H1 (cell line): Measurements from ENCODE around the gene DMXL1. TPM values are rescaled to one million over a fixed set of nuclear protein-coding genes. Genes with fewer than 3 reads are reported as not detected.

Experiments used
- CTCF ChIA-PET: fragments of 300-600 bp; sonication (Branson Sonifier 250); formaldehyde crosslinking; loops from one replicate; lab custom pipeline; 2021; ENCODE audit not compliant: partially characterized antibody; lab: Charles Lee
- POLR2A ChIA-PET: fragments of 300-600 bp; sonication (Branson Sonifier 250); formaldehyde crosslinking; loops from one replicate; lab custom pipeline; 2021; ENCODE audit warnings: inconsistent platforms; ENCODE audit not compliant: partially characterized antibody; lab: Charles Lee
- DNase-seq, 2 experiments: peaks; one replicate each; pipeline versions ENCODE4 v3.0.0 to v3.0.0-alpha.2; 2010 to 2022; ENCODE audit warnings: low spot score in 2 of 2, low read depth in 1 of 2, mixed read lengths in 1 of 2
- FAIRE-seq: peaks from 2 replicates; lab custom pipeline; 2011; peaks lifted over from hg19 to GRCh38; lab: Jason Lieb, UNC
- H2AFZ ChIP-seq: 2 replicates; pipeline ENCODE4 v1.8.1; 2012; ENCODE audit warnings: low read length, inconsistent platforms
- H2AK5ac ChIP-seq: 2 replicates; pipeline ENCODE4 v1.6.1; 2013; ENCODE audit warnings: low read depth, low read length
- H2BK120ac ChIP-seq: replicated peaks from 2 replicates; pipeline ENCODE3; 2013; ENCODE audit warnings: low read depth, low read length, inconsistent platforms
- H2BK12ac ChIP-seq: 2 replicates; pipeline ENCODE4 v1.6.1; 2013; ENCODE audit warnings: low read depth, low read length
- H2BK15ac ChIP-seq: 2 replicates; pipeline ENCODE4 v1.6.1; 2013; ENCODE audit warnings: low read length
- H2BK20ac ChIP-seq: 2 replicates; pipeline ENCODE4 v1.6.1; 2013; ENCODE audit warnings: low read length
- H2BK5ac ChIP-seq: 2 replicates; pipeline ENCODE4 v1.6.1; 2013; ENCODE audit warnings: low read depth, low read length
- H3K14ac ChIP-seq: 2 replicates; pipeline ENCODE4 v1.6.1; 2013; ENCODE audit warnings: inconsistent platforms; ENCODE audit not compliant: insufficient read length
- H3K18ac ChIP-seq: 2 replicates; pipeline ENCODE4 v1.6.1; 2013; ENCODE audit warnings: low read length; ENCODE audit errors: extremely low read depth
- H3K23ac ChIP-seq: 2 replicates; pipeline ENCODE4 v1.6.1; 2013; ENCODE audit warnings: inconsistent platforms; ENCODE audit not compliant: insufficient read length
- H3K23me2 ChIP-seq: 2 replicates; pipeline ENCODE4 v1.6.1; 2013; ENCODE audit warnings: low read depth, low read length
- H3K27ac ChIP-seq: 2 replicates; pipeline ENCODE4 v1.6.1; 2011; ENCODE audit warnings: low read depth, low read length, inconsistent platforms
- H3K27me3 ChIP-seq, 4 experiments: replicated peaks in 1 of 4; 1 replicate in 1 of 4; 2 replicates in 3 of 4; pipeline versions ENCODE4 v1.6.1 to v1.8.1; 2011 to 2013; ENCODE audit warnings: low read length in 3 of 4, mild to moderate bottlenecking in 3 of 4, inconsistent platforms in 2 of 4, mixed read lengths in 2 of 4, moderate library complexity in 1 of 4; ENCODE audit not compliant: control insufficient read depth in 3 of 4, insufficient read depth in 3 of 4; ENCODE audit errors: extremely low read depth in 1 of 4
- H3K36me3 ChIP-seq, 4 experiments: 2 replicates each; pipeline versions ENCODE4 v1.6.1 to v1.8.1; 2011 to 2013; ENCODE audit warnings: mild to moderate bottlenecking in 4 of 4, low read length in 3 of 4, moderate library complexity in 2 of 4, control low read depth in 1 of 4, inconsistent platforms in 1 of 4; ENCODE audit not compliant: insufficient read depth in 4 of 4, control insufficient read depth in 2 of 4
- H3K4ac ChIP-seq: replicated peaks from 2 replicates; pipeline ENCODE3; 2013; ENCODE audit warnings: low read length, low read depth, mixed read lengths, inconsistent platforms; ENCODE audit not compliant: insufficient read length
- H3K4me1 ChIP-seq, 4 experiments: replicated peaks in 1 of 4; 1 replicate in 1 of 4; 2 replicates in 3 of 4; pipeline versions ENCODE4 v1.6.1 to v1.8.1; 2011 to 2013; ENCODE audit warnings: low read length in 3 of 4, inconsistent platforms in 2 of 4, mixed read lengths in 1 of 4; ENCODE audit not compliant: insufficient read depth in 4 of 4, control insufficient read depth in 3 of 4
- H3K4me2 ChIP-seq, 2 experiments: 2 replicates each; pipeline versions ENCODE4 v1.6.1 to v1.8.1; 2011 to 2013; ENCODE audit warnings: low read depth in 2 of 2, low read length in 2 of 2, control low read depth in 1 of 2, inconsistent platforms in 1 of 2, mild to moderate bottlenecking in 1 of 2; ENCODE audit not compliant: insufficient read depth in 1 of 2
- H3K4me3 ChIP-seq, 4 experiments: fragments of 200-600, 300-600 bp in 1 of 4; sonication (generic), shearing (Covaris generic), sonication (Bioruptor Twin) in 1 of 4; 2 replicates each; pipeline versions ENCODE4 v1.5.1 to v1.8.1; 2011 to 2016; ENCODE audit warnings: low read length in 4 of 4, low read depth in 3 of 4, control low read depth in 2 of 4, inconsistent platforms in 2 of 4, mild to moderate bottlenecking in 2 of 4, mixed read lengths in 1 of 4, moderate library complexity in 1 of 4; ENCODE audit not compliant: insufficient read depth in 2 of 4; ENCODE audit errors: extremely low read depth in 1 of 4
- H3K56ac ChIP-seq: replicated peaks from 2 replicates; pipeline ENCODE3; 2013; ENCODE audit warnings: low read depth, mild to moderate bottlenecking, mixed read lengths, low read length, inconsistent platforms; ENCODE audit not compliant: insufficient read length
- H3K79me1 ChIP-seq: 2 replicates; pipeline ENCODE4 v1.6.1; 2013; ENCODE audit warnings: low read depth, low read length, control low read depth
- H3K79me2 ChIP-seq, 2 experiments: 2 replicates each; pipeline versions ENCODE4 v1.6.1 to v1.8.1; 2012 to 2013; ENCODE audit warnings: low read length in 2 of 2, mild to moderate bottlenecking in 2 of 2, inconsistent platforms in 1 of 2; ENCODE audit not compliant: insufficient read depth in 2 of 2, control insufficient read depth in 1 of 2
- H3K9ac ChIP-seq, 4 experiments: replicated peaks in 1 of 4; 1 replicate in 1 of 4; 2 replicates in 3 of 4; pipeline versions ENCODE4 v1.6.1 to v1.8.1; 2011 to 2013; ENCODE audit warnings: low read depth in 3 of 4, low read length in 3 of 4, control low read depth in 2 of 4, mild to moderate bottlenecking in 2 of 4, moderate library complexity in 2 of 4, inconsistent platforms in 1 of 4; ENCODE audit errors: extremely low read depth in 1 of 4
- H3K9me3 ChIP-seq, 2 experiments: 2 replicates each; pipeline versions ENCODE4 v1.6.1 to v1.8.1; 2012 to 2013; ENCODE audit warnings: mild to moderate bottlenecking in 2 of 2, moderate library complexity in 2 of 2, control low read depth in 1 of 2, inconsistent platforms in 1 of 2, low read depth in 1 of 2, low read length in 1 of 2, mixed read lengths in 1 of 2; ENCODE audit not compliant: insufficient read depth in 2 of 2
- H4K20me1 ChIP-seq, 2 experiments: replicated peaks in 1 of 2; 2 replicates each; pipeline versions ENCODE3 to v1.8.1; 2011 to 2013; ENCODE audit warnings: inconsistent platforms in 2 of 2, low read length in 2 of 2, mild to moderate bottlenecking in 1 of 2; ENCODE audit not compliant: insufficient read depth in 2 of 2, control insufficient read depth in 1 of 2
- H4K5ac ChIP-seq: 2 replicates; pipeline ENCODE4 v1.6.1; 2013; ENCODE audit warnings: low read length, low read depth, mixed read lengths, inconsistent platforms; ENCODE audit not compliant: insufficient read length
- H4K8ac ChIP-seq: 2 replicates; pipeline ENCODE4 v1.8.0; 2013; ENCODE audit warnings: mild to moderate bottlenecking, moderate library complexity, low read length, inconsistent platforms; ENCODE audit not compliant: insufficient read depth; ENCODE audit errors: extremely low read depth
- H4K91ac ChIP-seq: replicated peaks from 2 replicates; pipeline ENCODE3; 2013; ENCODE audit warnings: low read length, mixed read lengths, inconsistent platforms; ENCODE audit not compliant: insufficient read length
- WGBS, 2 experiments: shearing (Covaris generic) in 1 of 2; methylation state at CpG; one replicate each; pipeline versions ENCODE4 v1.1.6 to v1.1.7; 2013 to 2015; ENCODE audit warnings: low lambda C conversion rate in 2 of 2, mixed read lengths in 2 of 2, inconsistent platforms in 1 of 2, low coverage in 1 of 2, missing lambda C conversion rate in 1 of 2; ENCODE audit not compliant: insufficient replicate concordance in 2 of 2, insufficient coverage in 1 of 2, insufficient read length in 1 of 2; ENCODE audit errors: extremely low coverage in 1 of 2, missing lambda C conversion rate in 1 of 2; 5-methylcytosine and 5-hydroxymethylcytosine counted together
- polyA plus RNA-seq, 7 experiments: library from polyadenylated mRNA; depleted of rRNA in 3 of 7; stranded (reverse) in 5 of 7; unstranded in 2 of 7; fragments of >200 nt in 5 of 7; fragments of 200-250 nt in 2 of 7; gene quantifications; 1 replicate in 5 of 7; 2 replicates in 1 of 7; 4 replicates in 1 of 7; pipeline versions ENCODE4 v1.2.1 to v1.2.3, GENCODE V29; 2011 to 2013; ENCODE audit warnings: missing spikeins in 2 of 7, mixed read lengths in 2 of 7
- total RNA-seq: library from RNA; stranded (reverse); fragmentation: NEBNext Ultra II Directional; extraction: Animal tissue kit (Norgen Biotek cat#: 25700); gene quantifications from 2 replicates; pipeline ENCODE4 v1.2.1, GENCODE V29; 2021
- TF ChIP-seq, protein P1 (sequence below): IDR thresholded peaks from 2 replicates; pipeline ENCODE4 v1.6.1; 2011; ENCODE audit warnings: low read depth, mild to moderate bottlenecking, low read length; ENCODE audit not compliant: insufficient read depth

The DMXL1 gene
- total and polyA plus RNA-seq, 2 of the 8 experiments (the other 6 are each of a cell fraction or from before 2014, with no cell fraction given): 10.1 to 43.9 TPM

- POLR2A ChIA-PET: no interaction called here
- TF ChIP-seq, protein P1, sequence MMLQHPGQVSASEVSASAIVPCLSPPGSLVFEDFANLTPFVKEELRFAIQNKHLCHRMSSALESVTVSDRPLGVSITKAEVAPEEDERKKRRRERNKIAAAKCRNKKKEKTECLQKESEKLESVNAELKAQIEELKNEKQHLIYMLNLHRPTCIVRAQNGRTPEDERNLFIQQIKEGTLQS: no peak
Measured at GRCh38 chr5:119289438-119290044, 218.7 kb downstream of the DMXL1 start.

More at GRCh38 chr5:119289438-119290044, 218.7 kb downstream of the DMXL1 start:
- H4K20me1 ChIP-seq: no peaks in the 10 kb centered on the region
- H3K56ac ChIP-seq: no peak overlapping the region
- H3K23ac ChIP-seq: no peak overlapping the region
- H3K9ac ChIP-seq: no peak overlapping the region
- no peaks in the 10 kb centered on the region; the same call in 1 of the 2 replicates for H3K79me1 ChIP-seq
- H3K4me2 ChIP-seq: no peak overlapping the region
- H3K4me1 ChIP-seq: peaks cover 0 to 8% (median 4%) of the 10 kb centered on the region in 4 experiments; a peak in 4 of 7 replicates
- FAIRE-seq (no peak), DNase-seq (no peak)
- no peak overlapping the region for H3K18ac ChIP-seq
- H3K4ac ChIP-seq: no peak overlapping the region
- no peak overlapping the region for H4K8ac ChIP-seq
- H3K23me2 ChIP-seq: no peaks in the 10 kb centered on the region; the same call in 1 of the 2 replicates
- no peaks in the 10 kb centered on the region for H3K9me3 ChIP-seq
- H4K91ac ChIP-seq: no peak overlapping the region
- no peak overlapping the region for H4K5ac ChIP-seq
- no peak overlapping the region for H2AK5ac ChIP-seq
- H2BK5ac ChIP-seq: no peak overlapping the region
- no peak overlapping the region for H3K4me3 ChIP-seq
- H3K14ac ChIP-seq: no peak overlapping the region
- H3K27ac ChIP-seq: no peak overlapping the region
- 84% methylated on average over 3 of the region's 3 CpGs; no CpG with 5 or more reads in 1 of the 2 experiments for WGBS, 2 experiments
- no peak overlapping the region for H2BK120ac ChIP-seq
- no peak overlapping the region for H2BK20ac ChIP-seq
- no peak overlapping the region for H2BK15ac ChIP-seq
- no peaks in the 10 kb centered on the region for H3K36me3 ChIP-seq
- CTCF ChIA-PET: interaction anchor here (0.9 to 1.7 kb wide), 4 partner anchors 15 to 122 kb away, joined by 3 to 10 read pairs (median 6); no protein-coding TSS in a partner anchor
- H2AFZ ChIP-seq: no peak overlapping the region
- no peak overlapping the region for H2BK12ac ChIP-seq
- no peaks in the 10 kb centered on the region for H3K27me3 ChIP-seq
- peaks cover 0 to 2% of the 10 kb centered on the region in 2 experiments; a peak in 2 of 4 replicates for H3K79me2 ChIP-seq
